ENCODE data around the gene TUBA8.
"Not testable (repeated sequence)": the region's sequence is repeated elsewhere in the genome, so short reads cannot be mapped to it uniquely, and the experiment has no call there.

TUBA8 gene

DNA sequence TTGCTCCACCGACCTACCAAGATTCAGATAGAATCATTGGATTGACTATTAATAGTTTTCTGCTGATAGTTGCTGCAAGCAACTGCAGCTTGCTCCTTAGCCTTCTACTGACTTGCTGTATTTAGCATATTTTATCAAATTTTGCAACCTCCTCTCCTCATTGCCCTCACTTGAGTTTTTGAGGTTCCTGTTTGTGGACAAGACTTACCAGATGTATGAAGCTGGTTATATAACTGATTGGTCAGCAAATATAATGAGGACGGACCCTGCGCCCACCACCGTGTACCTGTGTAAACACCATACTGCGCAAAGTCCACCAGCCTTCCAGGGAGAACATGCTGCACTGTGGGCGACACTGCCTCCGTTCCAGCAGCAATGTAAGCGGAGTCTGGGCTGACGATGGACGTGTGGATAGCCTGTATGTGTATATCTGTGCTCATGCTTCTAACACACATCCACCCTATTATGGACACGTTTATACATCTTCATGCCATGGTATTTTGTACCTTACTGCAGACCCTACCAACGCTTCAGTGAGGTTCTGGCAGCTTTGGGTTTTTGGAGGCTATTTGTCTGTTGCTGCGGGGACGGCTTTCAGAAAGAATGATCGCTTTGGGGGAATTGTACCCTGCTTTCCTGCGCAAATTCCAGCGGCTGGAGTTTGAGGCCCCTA is 37.8 kb downstream of the TUBA8 start:
- Histone ChIP-seq H3K27ac (ENCODE audit: low read length) (no peak overlapping the region), H3K36me3 (ENCODE audit: insufficient read depth, low read length) (no peaks in the 10 kb centered on the region), H3K27me3 (ENCODE audit: insufficient read depth, low read length, poor library complexity) (no peaks in the 10 kb centered on the region), H3K4me2 (ENCODE audit: insufficient read depth, low read length) (peak overlapping the region; percentile 84), H3K4me1 (ENCODE audit: insufficient read depth, low read length) (peaks cover 39% of the 10 kb centered on the region), H3K9me3 (ENCODE audit: insufficient read depth, low read length, severe bottlenecking) (no peaks in the 10 kb centered on the region), H3K9ac (ENCODE audit: low read depth, low read length) (no peak overlapping the region), H3K79me2 (ENCODE audit: insufficient read depth, low read length) (no peaks in the 10 kb centered on the region), H2AFZ (ENCODE audit: low read depth, low read length) (peak overlapping the region; percentile 87; the same call in 1 of the 2 replicates), H3K4me3 (ENCODE audit: low read depth in 1 of 2, low read length in 2 of 2) (peak overlapping the region in 1 of 2 experiments; percentile 74; a peak in 1 of 4 replicates), H4K20me1 (ENCODE audit: insufficient read depth, low read length) (no peaks in the 10 kb centered on the region)
- no peak for TF ChIP-seq EZH2 (IDR thresholded peaks at IDR 0.05; ENCODE audit: borderline replicate concordance, low read depth, low read length, severe bottlenecking)
- TF ChIP-seq, protein P1, sequence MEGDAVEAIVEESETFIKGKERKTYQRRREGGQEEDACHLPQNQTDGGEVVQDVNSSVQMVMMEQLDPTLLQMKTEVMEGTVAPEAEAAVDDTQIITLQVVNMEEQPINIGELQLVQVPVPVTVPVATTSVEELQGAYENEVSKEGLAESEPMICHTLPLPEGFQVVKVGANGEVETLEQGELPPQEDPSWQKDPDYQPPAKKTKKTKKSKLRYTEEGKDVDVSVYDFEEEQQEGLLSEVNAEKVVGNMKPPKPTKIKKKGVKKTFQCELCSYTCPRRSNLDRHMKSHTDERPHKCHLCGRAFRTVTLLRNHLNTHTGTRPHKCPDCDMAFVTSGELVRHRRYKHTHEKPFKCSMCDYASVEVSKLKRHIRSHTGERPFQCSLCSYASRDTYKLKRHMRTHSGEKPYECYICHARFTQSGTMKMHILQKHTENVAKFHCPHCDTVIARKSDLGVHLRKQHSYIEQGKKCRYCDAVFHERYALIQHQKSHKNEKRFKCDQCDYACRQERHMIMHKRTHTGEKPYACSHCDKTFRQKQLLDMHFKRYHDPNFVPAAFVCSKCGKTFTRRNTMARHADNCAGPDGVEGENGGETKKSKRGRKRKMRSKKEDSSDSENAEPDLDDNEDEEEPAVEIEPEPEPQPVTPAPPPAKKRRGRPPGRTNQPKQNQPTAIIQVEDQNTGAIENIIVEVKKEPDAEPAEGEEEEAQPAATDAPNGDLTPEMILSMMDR (IDR thresholded peaks at IDR 0.05; ENCODE audit: borderline replicate concordance, extremely low read depth, low read length, poor library complexity, severe bottlenecking): no peak
- no peak for ATAC-seq (ENCODE audit: insufficient read depth, low read depth)
- no peak for DNase-seq

DNA sequence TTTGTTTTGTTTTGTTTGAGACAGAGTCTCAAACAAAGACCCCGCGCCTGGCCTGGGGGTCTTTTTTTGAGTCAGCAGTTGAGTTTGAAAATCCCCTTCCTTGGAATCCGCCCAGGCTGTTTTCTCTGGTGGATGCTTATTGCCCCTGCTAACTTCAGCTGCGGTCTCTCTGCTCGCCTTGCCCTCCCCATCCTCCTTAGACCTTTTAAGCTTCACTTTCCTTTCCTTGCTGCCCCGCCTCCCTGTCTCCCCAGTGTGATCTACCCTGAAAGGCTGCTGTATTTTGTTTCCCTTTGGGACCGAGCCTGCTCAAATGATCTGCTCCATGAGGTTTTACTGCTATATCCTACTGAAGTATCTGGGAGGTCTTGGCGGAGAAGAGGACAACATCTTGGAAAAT is 41.9 kb downstream of the TUBA8 start:
- Histone ChIP-seq H3K4me3 (ENCODE audit: low read depth in 1 of 2, low read length in 2 of 2) (no peak overlapping the region), H2AFZ (ENCODE audit: low read depth, low read length) (peak overlapping the region; percentile 0; the same call in 1 of the 2 replicates), H4K20me1 (ENCODE audit: insufficient read depth, low read length) (no peaks in the 10 kb centered on the region), H3K9me3 (ENCODE audit: insufficient read depth, low read length, severe bottlenecking) (no peaks in the 10 kb centered on the region), H3K27ac (ENCODE audit: low read length) (no peak overlapping the region), H3K79me2 (ENCODE audit: insufficient read depth, low read length) (0 out of 2 replicates have a peak, but pooled peaks cover 3% of the 10 kb centered on the region), H3K9ac (ENCODE audit: low read depth, low read length) (no peak overlapping the region), H3K27me3 (ENCODE audit: insufficient read depth, low read length, poor library complexity) (no peaks in the 10 kb centered on the region), H3K4me2 (ENCODE audit: insufficient read depth, low read length) (no peak overlapping the region), H3K4me1 (ENCODE audit: insufficient read depth, low read length) (peaks cover 39% of the 10 kb centered on the region), H3K36me3 (ENCODE audit: insufficient read depth, low read length) (no peaks in the 10 kb centered on the region; the same call in 1 of the 2 replicates)
- no peak for DNase-seq
- TF ChIP-seq, protein P1 (IDR thresholded peaks at IDR 0.05; ENCODE audit: borderline replicate concordance, extremely low read depth, low read length, poor library complexity, severe bottlenecking): no peak
- TF ChIP-seq EZH2 (IDR thresholded peaks at IDR 0.05; ENCODE audit: borderline replicate concordance, low read depth, low read length, severe bottlenecking): no peak
- no peak for ATAC-seq (ENCODE audit: insufficient read depth, low read depth)

DNA sequence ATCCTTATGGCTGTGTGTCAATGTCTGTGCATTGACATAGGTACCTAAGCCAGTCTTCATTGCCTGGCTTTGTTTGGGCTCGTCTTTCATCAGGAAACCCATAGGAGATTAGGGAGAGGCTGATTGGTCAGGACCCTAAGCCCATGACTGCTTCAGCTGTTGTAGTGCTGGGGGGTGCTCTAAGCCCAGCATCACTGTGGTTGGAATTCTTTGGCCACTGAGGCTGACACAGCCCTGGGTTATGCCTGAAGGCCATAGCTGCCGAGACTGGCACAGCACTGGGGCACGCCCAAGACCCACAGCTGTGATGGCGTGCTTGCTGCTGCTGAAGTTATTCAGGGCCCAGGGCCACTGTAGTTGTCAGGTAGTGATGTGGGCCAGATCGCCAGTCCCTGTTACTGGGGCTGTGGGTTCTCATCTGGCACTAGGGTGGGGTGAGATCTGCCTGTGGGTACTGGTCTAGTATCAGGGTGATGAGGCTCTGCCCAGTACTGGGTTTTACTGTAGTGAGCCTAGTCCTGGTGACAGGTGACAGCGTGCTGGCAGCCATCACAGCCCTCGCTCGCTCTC is 44.3 kb downstream of the TUBA8 start:
- H3K27ac ChIP-seq (ENCODE audit: low read length): no peak overlapping the region
- DNase-seq (no peak), ATAC-seq (ENCODE audit: insufficient read depth, low read depth) (no peak)
- H4K20me1 ChIP-seq (ENCODE audit: insufficient read depth, low read length): no peaks in the 10 kb centered on the region
- no peak overlapping the region for H3K9ac ChIP-seq (ENCODE audit: low read depth, low read length)
- H3K4me1 ChIP-seq (ENCODE audit: insufficient read depth, low read length): peaks cover 26% of the 10 kb centered on the region
- no peak overlapping the region for H2AFZ ChIP-seq (ENCODE audit: low read depth, low read length)
- peaks cover 4% of the 10 kb centered on the region for H3K36me3 ChIP-seq (ENCODE audit: insufficient read depth, low read length)
- H3K79me2 ChIP-seq (ENCODE audit: insufficient read depth, low read length): 0 out of 2 replicates have a peak, but pooled peaks cover 3% of the 10 kb centered on the region
- H3K27me3 ChIP-seq (ENCODE audit: insufficient read depth, low read length, poor library complexity): no peaks in the 10 kb centered on the region
- no peaks in the 10 kb centered on the region for H3K9me3 ChIP-seq (ENCODE audit: insufficient read depth, low read length, severe bottlenecking)
- no peak overlapping the region for H3K4me2 ChIP-seq (ENCODE audit: insufficient read depth, low read length)
- TF ChIP-seq, protein P1 (IDR thresholded peaks at IDR 0.05; ENCODE audit: borderline replicate concordance, extremely low read depth, low read length, poor library complexity, severe bottlenecking): no peak
- no peak for TF ChIP-seq EZH2 (IDR thresholded peaks at IDR 0.05; ENCODE audit: borderline replicate concordance, low read depth, low read length, severe bottlenecking)
- no peak overlapping the region for H3K4me3 ChIP-seq (ENCODE audit: low read depth in 1 of 2, low read length in 2 of 2)

DNA sequence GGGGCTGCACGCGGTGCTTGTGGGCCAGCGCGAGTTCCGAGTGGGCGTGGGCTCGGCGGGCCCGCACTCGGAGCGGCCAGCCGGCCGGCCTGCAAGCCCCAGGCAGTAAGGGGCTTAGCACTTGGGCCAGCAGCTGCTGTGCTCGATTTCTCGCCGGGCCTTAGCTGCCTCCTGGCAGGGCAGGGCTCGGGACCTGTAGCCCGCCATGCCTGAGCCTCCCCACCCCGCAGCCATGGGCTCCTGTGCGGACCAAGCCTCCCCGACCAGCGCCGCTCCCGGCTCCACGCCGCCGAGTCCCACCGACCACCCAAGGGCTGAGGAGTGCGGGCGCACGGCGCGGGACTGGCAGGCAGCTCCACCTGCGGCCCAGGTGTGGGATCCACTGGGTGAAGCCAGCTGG is 44.9 kb downstream of the TUBA8 start:
- not testable (repeated sequence) for H3K27me3 ChIP-seq (ENCODE audit: insufficient read depth, low read length, poor library complexity); H3K27ac ChIP-seq (ENCODE audit: low read length); H3K4me2 ChIP-seq (ENCODE audit: insufficient read depth, low read length); DNase-seq; ATAC-seq (ENCODE audit: insufficient read depth, low read depth); H3K9me3 ChIP-seq (ENCODE audit: insufficient read depth, low read length, severe bottlenecking); H4K20me1 ChIP-seq (ENCODE audit: insufficient read depth, low read length); H3K4me3 ChIP-seq (ENCODE audit: low read depth in 1 of 2, low read length in 2 of 2); H3K79me2 ChIP-seq (ENCODE audit: insufficient read depth, low read length); H2AFZ ChIP-seq (ENCODE audit: low read depth, low read length); H3K36me3 ChIP-seq (ENCODE audit: insufficient read depth, low read length); H3K9ac ChIP-seq (ENCODE audit: low read depth, low read length)
- peaks cover 19% of the 10 kb centered on the region for H3K4me1 ChIP-seq (ENCODE audit: insufficient read depth, low read length)

All from DND-41 (cell line).